GM12873 (cell line): Measurements from ENCODE around the gene COX7A2.

Experiments used
- CTCF ChIP-seq: IDR thresholded peaks from 2 replicates; pipeline ENCODE4 v1.5.1; 2012; ENCODE audit warnings: low read depth, mild to moderate bottlenecking, moderate library complexity, low read length, control low read depth; ENCODE audit not compliant: insufficient read depth; ENCODE audit errors: missing control alignments

The COX7A2 gene

GRCh38 chr6:75202676-75203131, 40.9 kb downstream of the COX7A2 start:
- TF ChIP-seq CTCF = no peak

- no peak for TF ChIP-seq CTCF
Measured at GRCh38 chr6:75201901-75202672, 41.5 kb downstream of the COX7A2 start.

GRCh38 chr6:75201021-75201420, 42.6 kb downstream of the COX7A2 start:
- no peak for TF ChIP-seq CTCF

GRCh38 chr6:75199889-75200288, 43.7 kb downstream of the COX7A2 start:
- no peak for TF ChIP-seq CTCF

- no peak for TF ChIP-seq CTCF
Measured at GRCh38 chr6:75196081-75196687, 47.4 kb downstream of the COX7A2 start.

- TF ChIP-seq CTCF = no peak
Measured at GRCh38 chr6:75188221-75188925, 55.2 kb downstream of the COX7A2 start.
